Astrocyte (in vitro differentiated cells and primary cell): ENCODE data around the gene THRA. TPM values are rescaled to one million over a fixed set of nuclear protein-coding genes. Genes with fewer than 3 reads are reported as not detected.
A peak's percentile ranks its signal among the peaks of the same experiment; 100 is the strongest.

Experiments
- DNase-seq: peaks from one replicate; pipeline ENCODE4 v3.0.0-alpha.2; 2010; ENCODE audit warnings: low read depth
- FAIRE-seq: peaks from 2 replicates; lab custom pipeline; 2011; peaks lifted over from hg19 to GRCh38; lab: Jason Lieb, UNC
- H2AFZ ChIP-seq: 2 replicates; pipeline ENCODE4 v1.6.0; 2012; ENCODE audit warnings: low read depth, low read length, inconsistent platforms
- H3K27ac ChIP-seq: 2 replicates; pipeline ENCODE4 v1.5.1; 2011; ENCODE audit warnings: low read depth, low read length, inconsistent platforms
- H3K27me3 ChIP-seq: 2 replicates; pipeline ENCODE4 v1.6.0; 2011; ENCODE audit warnings: low read length, inconsistent platforms; ENCODE audit not compliant: insufficient read depth
- H3K36me3 ChIP-seq: 2 replicates; pipeline ENCODE4 v1.5.1; 2011; ENCODE audit warnings: low read length, inconsistent platforms; ENCODE audit not compliant: insufficient read depth
- H3K4me1 ChIP-seq: 2 replicates; pipeline ENCODE4 v1.5.1; 2011; ENCODE audit warnings: low read length, inconsistent platforms; ENCODE audit not compliant: insufficient read depth
- H3K4me2 ChIP-seq: 2 replicates; pipeline ENCODE4 v1.6.0; 2012; ENCODE audit warnings: low read length, inconsistent platforms
- H3K4me3 ChIP-seq: 2 replicates; pipeline ENCODE4 v1.5.1; 2011; ENCODE audit warnings: low read depth, mild to moderate bottlenecking, low read length, inconsistent platforms; ENCODE audit not compliant: insufficient read depth
- H3K79me2 ChIP-seq: 2 replicates; pipeline ENCODE4 v1.6.0; 2012; ENCODE audit warnings: mild to moderate bottlenecking, low read length, inconsistent platforms; ENCODE audit not compliant: insufficient read depth
- H3K9ac ChIP-seq: 2 replicates; pipeline ENCODE4 v1.6.0; 2012; ENCODE audit warnings: mild to moderate bottlenecking, low read length, inconsistent platforms
- H3K9me3 ChIP-seq: 2 replicates; pipeline ENCODE4 v1.5.1; 2012; ENCODE audit warnings: low read depth, mild to moderate bottlenecking, low read length, inconsistent platforms; ENCODE audit not compliant: insufficient read depth
- H4K20me1 ChIP-seq: 2 replicates; pipeline ENCODE4 v1.6.0; 2012; ENCODE audit warnings: low read length, inconsistent platforms; ENCODE audit not compliant: insufficient read depth
- H3K27ac Mint-ChIP-seq: one replicate; pipeline ENCODE4 v1.8.0; 2021; ENCODE audit warnings: mild to moderate bottlenecking, mixed read lengths; ENCODE audit not compliant: unreplicated experiment
- H3K27me3 Mint-ChIP-seq: one replicate; pipeline ENCODE4 v1.8.0; 2021; ENCODE audit warnings: low read depth, mixed read lengths; ENCODE audit not compliant: unreplicated experiment
- H3K36me3 Mint-ChIP-seq: one replicate; pipeline ENCODE4 v1.8.0; 2021; ENCODE audit warnings: low read depth, mixed read lengths; ENCODE audit not compliant: unreplicated experiment
- H3K4me1 Mint-ChIP-seq: one replicate; pipeline ENCODE4 v1.8.0; 2021; ENCODE audit warnings: low read depth, mixed read lengths; ENCODE audit not compliant: unreplicated experiment
- H3K4me3 Mint-ChIP-seq: one replicate; pipeline ENCODE4 v1.8.0; 2021; ENCODE audit warnings: mild to moderate bottlenecking, moderate library complexity, mixed read lengths; ENCODE audit not compliant: unreplicated experiment
- H3K9me3 Mint-ChIP-seq: one replicate; pipeline ENCODE4 v1.8.0; 2021; ENCODE audit warnings: mild to moderate bottlenecking, mixed read lengths; ENCODE audit not compliant: unreplicated experiment
- CTCF ChIP-seq: IDR thresholded peaks from 2 replicates; pipeline ENCODE4 v1.5.1; 2011; ENCODE audit warnings: low read depth, mild to moderate bottlenecking, inconsistent platforms, low read length, moderate library complexity; ENCODE audit not compliant: insufficient read depth
- EZH2 ChIP-seq: IDR thresholded peaks from 2 replicates; pipeline ENCODE4 v1.6.1; 2012; ENCODE audit warnings: mild to moderate bottlenecking, low read length, inconsistent platforms; ENCODE audit not compliant: insufficient read depth
- total RNA-seq: library from RNA; stranded (reverse); gene quantifications from 2 replicates; pipeline ENCODE4 v1.2.1, GENCODE V29; 2021

The THRA gene
- total RNA-seq, 1 donor from 2014 or later, result 16.7 TPM

- H3K4me1 ChIP-seq, result peaks cover 25% of the 10 kb centered on the region
- no peaks in the 10 kb centered on the region for H4K20me1 ChIP-seq
- Mint-ChIP-seq H3K27me3 (no peaks in the 10 kb centered on the region), H3K4me3 (peak overlapping the region; percentile 4), H3K27ac (no peak overlapping the region), H3K4me1 (peaks cover 29% of the 10 kb centered on the region), H3K9me3 (no peaks in the 10 kb centered on the region), H3K36me3 (peaks cover 28% of the 10 kb centered on the region)
- H2AFZ ChIP-seq, result no peak overlapping the region
- DNase-seq (no peak), FAIRE-seq (no peak)
- H3K9ac ChIP-seq, result no peak overlapping the region
- H3K9me3 ChIP-seq, result no peaks in the 10 kb centered on the region
- no peak overlapping the region for H3K4me3 ChIP-seq
- no peak overlapping the region for H3K27ac ChIP-seq
- H3K4me2 ChIP-seq, result no peak overlapping the region
- H3K27me3 ChIP-seq, result no peaks in the 10 kb centered on the region
- H3K36me3 ChIP-seq, result peaks cover 5% of the 10 kb centered on the region
- peaks cover 17% of the 10 kb centered on the region for H3K79me2 ChIP-seq
- no peak for TF ChIP-seq EZH2
Observed at GRCh38 chr17:40095944-40096791, 33.4 kb downstream of the THRA start.

- H3K27ac ChIP-seq, result no peak overlapping the region
- H2AFZ ChIP-seq, result no peak overlapping the region
- no peak overlapping the region for H3K27ac Mint-ChIP-seq
- H3K4me3 Mint-ChIP-seq, result no peak overlapping the region
- no peaks in the 10 kb centered on the region for H4K20me1 ChIP-seq
- H3K27me3 ChIP-seq, result no peaks in the 10 kb centered on the region
- DNase-seq (no peak), FAIRE-seq (no peak)
- TF ChIP-seq CTCF (no peak), EZH2 (no peak)
- H3K4me3 ChIP-seq, result no peak overlapping the region
- H3K4me1 Mint-ChIP-seq, result peaks cover 31% of the 10 kb centered on the region
- no peak overlapping the region for H3K4me2 ChIP-seq
- peaks cover 30% of the 10 kb centered on the region for H3K4me1 ChIP-seq
- H3K9me3 Mint-ChIP-seq, result no peaks in the 10 kb centered on the region
- peaks cover 28% of the 10 kb centered on the region for H3K36me3 Mint-ChIP-seq
- H3K36me3 ChIP-seq, result peaks cover 5% of the 10 kb centered on the region
- H3K9ac ChIP-seq, result no peak overlapping the region
- no peaks in the 10 kb centered on the region for H3K27me3 Mint-ChIP-seq
- peaks cover 17% of the 10 kb centered on the region for H3K79me2 ChIP-seq
- no peaks in the 10 kb centered on the region for H3K9me3 ChIP-seq
Observed at GRCh38 chr17:40097087-40097486, 34.3 kb downstream of the THRA start.

GRCh38 chr17:40097931-40098845, 35.4 kb downstream of the THRA start:
- peak overlapping the region; percentile 50 for H3K4me3 ChIP-seq
- Mint-ChIP-seq H3K36me3 (peaks cover 28% of the 10 kb centered on the region), H3K27me3 (no peaks in the 10 kb centered on the region), H3K27ac (peak overlapping the region; percentile 97), H3K4me1 (peaks cover 29% of the 10 kb centered on the region), H3K9me3 (no peaks in the 10 kb centered on the region), H3K4me3 (peak overlapping the region; percentile 88)
- peaks cover 17% of the 10 kb centered on the region for H3K79me2 ChIP-seq
- no peaks in the 10 kb centered on the region for H3K27me3 ChIP-seq
- peak overlapping the region; percentile 73 for H2AFZ ChIP-seq
- FAIRE-seq, result no peak
- H3K4me2 ChIP-seq, result peak overlapping the region; percentile 91
- H4K20me1 ChIP-seq, result no peaks in the 10 kb centered on the region
- TF ChIP-seq EZH2 (no peak), CTCF (no peak)
- DNase-seq, result no peak
- H3K9me3 ChIP-seq, result no peaks in the 10 kb centered on the region
- H3K27ac ChIP-seq, result peak overlapping the region; percentile 84
- peaks cover 34% of the 10 kb centered on the region for H3K4me1 ChIP-seq
- peak overlapping the region; percentile 70 for H3K9ac ChIP-seq
- peaks cover 5% of the 10 kb centered on the region for H3K36me3 ChIP-seq
